GM11168 (cell line): ENCODE data around the gene DDX60.
"Not testable (repeated sequence)": the region's sequence is repeated elsewhere in the genome, so short reads cannot be mapped to it uniquely, and the experiment has no call there.

Source experiments
- in situ Hi-C: fragments of 300-500 bp; cut with MboI; formaldehyde crosslinking; loops from one replicate; pipeline ENCODE4 v1.12.0; 2022; ENCODE audit warnings: low sequenced_read_pairs; ENCODE audit not compliant: unreplicated experiment

DDX60 gene

GRCh38 chr4:168293386-168293975 is 25.1 kb downstream of the DDX60 start:
- in situ Hi-C loops: no loop called here

- in situ Hi-C loops: no loop called here
These were observed 27.3 kb downstream of the DDX60 start for GRCh38 chr4:168291242-168291641.

GRCh38 chr4:168285850-168286249 is 32.7 kb downstream of the DDX60 start:
- in situ Hi-C loops: not testable (repeated sequence)

- in situ Hi-C loops: no loop called here
These were observed 39.0 kb downstream of the DDX60 start for GRCh38 chr4:168279556-168279955.

GRCh38 chr4:168275836-168276235 is 42.7 kb downstream of the DDX60 start:
- in situ Hi-C loops: no loop called here

- in situ Hi-C loops: no loop called here
These were observed 43.7 kb downstream of the DDX60 start for GRCh38 chr4:168274871-168275270.

- in situ Hi-C loops: no loop called here
These were observed 44.7 kb downstream of the DDX60 start for GRCh38 chr4:168273838-168274237.

GRCh38 chr4:168272488-168272887 is 46.1 kb downstream of the DDX60 start:
- in situ Hi-C loops: no loop called here

- in situ Hi-C loops: no loop called here
These were observed 48.7 kb downstream of the DDX60 start for GRCh38 chr4:168269896-168270295.

GRCh38 chr4:168265327-168265726 is 53.2 kb downstream of the DDX60 start:
- in situ Hi-C loops: no loop called here

GRCh38 chr4:168264903-168265302 is 53.6 kb downstream of the DDX60 start:
- in situ Hi-C loops: no loop called here

GRCh38 chr4:168263039-168263438 is 55.5 kb downstream of the DDX60 start:
- in situ Hi-C loops: no loop called here

- in situ Hi-C loops: no loop called here
These were observed 59.5 kb downstream of the DDX60 start for GRCh38 chr4:168259096-168259495.

GRCh38 chr4:168257768-168258167 is 60.8 kb downstream of the DDX60 start:
- in situ Hi-C loops: no loop called here

- in situ Hi-C loops: no loop called here
These were observed 70.3 kb downstream of the DDX60 start for GRCh38 chr4:168248176-168248710.

- in situ Hi-C loops: no loop called here
These were observed 70.9 kb downstream of the DDX60 start for GRCh38 chr4:168247603-168248002.

- in situ Hi-C loops: no loop called here
These were observed 76.6 kb downstream of the DDX60 start for GRCh38 chr4:168241953-168242352.

GRCh38 chr4:168240821-168241220 is 77.7 kb downstream of the DDX60 start:
- in situ Hi-C loops: no loop called here

- in situ Hi-C loops: no loop called here
These were observed 97.3 kb downstream of the DDX60 start for GRCh38 chr4:168221301-168221700.

GRCh38 chr4:168220893-168221292 is 97.7 kb downstream of the DDX60 start:
- in situ Hi-C loops: no loop called here

GRCh38 chr4:168218645-168219044 is 99.9 kb downstream of the DDX60 start:
- in situ Hi-C loops: no loop called here

- in situ Hi-C loops: not testable (repeated sequence)
These were observed 105.0 kb downstream of the DDX60 start for GRCh38 chr4:168213511-168213910.
